Cerebellar nuclear complex (tissue), 1 donor: Measurements from ENCODE around the gene TMTC2.
A peak's percentile ranks its signal among the peaks of the same experiment; 100 is the strongest.
"Not testable (repeated sequence)": the region's sequence is repeated elsewhere in the genome, so short reads cannot be mapped to it uniquely, and the experiment has no call there.

Experiments used
- DNase-seq, 2 experiments: peaks; one replicate each; lab custom pipeline; 2025; lab: John Stamatoyannopoulos, UW

Gene TMTC2

GRCh38 chr12:82789674-82790073 lies 103.0 kb downstream of the TMTC2 start:
- DNase-seq: no peak

- no peak for DNase-seq
These were observed 107.1 kb downstream of the TMTC2 start for GRCh38 chr12:82793751-82794281.

- DNase-seq: no peak
These were observed 110.8 kb downstream of the TMTC2 start for GRCh38 chr12:82797480-82797879.

DNA sequence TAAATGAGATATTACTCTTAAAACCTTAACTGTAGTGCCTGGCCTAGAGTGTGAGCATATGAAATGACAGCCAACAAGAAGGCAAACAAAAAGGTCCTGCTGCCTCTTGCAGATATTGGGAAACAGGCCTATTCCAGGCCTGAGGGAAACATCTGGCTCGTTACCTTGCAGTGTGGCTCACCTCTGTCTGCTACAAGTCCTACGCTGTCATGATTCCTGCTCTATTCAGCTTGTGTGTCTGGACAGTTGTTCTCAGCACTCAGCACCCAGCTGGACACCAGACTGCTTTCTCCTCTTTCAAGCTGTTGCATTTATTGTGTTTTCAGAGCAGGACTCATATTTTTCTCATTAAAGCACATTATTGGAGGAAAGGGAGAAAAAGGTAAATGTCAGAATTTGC lies 113.5 kb downstream of the TMTC2 start:
- no peak for DNase-seq

DNA sequence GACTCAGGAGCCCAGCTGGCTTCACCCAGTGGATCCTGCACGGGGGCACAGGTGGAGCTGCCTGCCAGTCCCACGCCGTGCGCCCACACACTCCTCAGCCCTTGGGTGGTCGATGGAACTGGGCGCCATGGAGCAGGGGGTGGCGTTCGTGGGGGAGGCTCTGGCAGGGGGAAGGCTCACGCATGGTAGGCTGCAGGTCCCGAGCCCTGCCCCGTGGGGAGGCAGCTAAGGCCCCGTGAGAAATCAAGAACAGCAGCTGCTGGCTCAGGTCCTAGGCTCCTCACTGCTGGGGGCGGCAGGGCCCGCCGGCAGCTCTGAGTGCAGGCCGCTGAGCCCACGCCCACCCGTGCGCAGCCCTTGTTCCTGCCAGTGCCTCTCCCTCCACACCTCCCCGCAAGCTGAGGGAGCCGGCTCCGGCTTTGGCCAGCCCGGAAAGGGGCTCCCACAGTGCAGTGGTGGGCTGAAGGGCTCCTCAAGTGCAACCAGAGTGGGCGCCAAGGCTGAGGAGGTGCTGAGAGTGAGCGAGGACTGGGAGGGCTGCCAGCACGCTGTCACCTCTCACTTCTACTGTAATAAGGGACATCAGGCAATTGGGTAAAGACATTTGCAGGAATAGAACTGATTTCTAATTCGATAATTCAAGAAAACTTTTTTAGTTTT lies 115.4 kb downstream of the TMTC2 start:
- DNase-seq: no peak

DNA sequence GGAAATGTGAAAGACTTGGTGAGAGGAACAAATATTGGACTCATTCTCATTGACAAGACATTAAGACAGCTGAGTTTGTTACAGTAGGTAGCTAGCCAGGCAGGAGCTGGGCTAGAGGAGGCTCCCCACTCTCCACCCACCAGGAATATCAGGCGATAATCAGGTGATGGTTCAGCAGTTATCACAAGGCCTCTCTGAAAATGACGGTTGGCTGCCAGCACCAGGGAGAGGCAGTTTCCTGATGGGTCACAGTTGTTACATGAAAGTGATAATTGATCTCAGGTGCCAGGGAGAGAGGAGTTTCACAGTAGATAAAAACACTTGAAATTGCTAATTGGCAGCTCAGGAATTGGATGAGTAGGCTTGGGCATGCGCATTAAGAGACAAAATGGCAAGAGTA lies 116.5 kb downstream of the TMTC2 start:
- DNase-seq: no peak

GRCh38 chr12:82804601-82805000 lies 117.9 kb downstream of the TMTC2 start:
- no peak for DNase-seq

DNA sequence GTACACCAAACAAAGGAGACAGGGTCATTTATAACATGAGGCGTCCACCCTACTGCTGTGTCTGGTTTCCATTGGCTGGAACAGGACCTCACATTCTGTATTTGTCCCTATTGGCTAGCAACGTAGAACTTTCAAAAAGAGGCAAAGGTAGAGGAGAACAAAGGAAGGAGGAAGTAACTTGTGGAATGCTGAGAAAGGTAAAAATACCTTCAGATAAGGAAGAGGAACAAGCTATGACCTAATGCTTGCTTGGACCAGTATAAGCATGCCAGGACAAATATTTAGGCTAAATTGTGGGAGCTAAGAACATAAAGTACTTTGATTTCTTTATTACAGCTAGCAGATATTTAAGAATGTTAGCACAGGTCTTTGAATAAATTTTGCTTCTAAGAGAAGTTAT lies 118.3 kb downstream of the TMTC2 start:
- DNase-seq: not testable (repeated sequence)

DNA sequence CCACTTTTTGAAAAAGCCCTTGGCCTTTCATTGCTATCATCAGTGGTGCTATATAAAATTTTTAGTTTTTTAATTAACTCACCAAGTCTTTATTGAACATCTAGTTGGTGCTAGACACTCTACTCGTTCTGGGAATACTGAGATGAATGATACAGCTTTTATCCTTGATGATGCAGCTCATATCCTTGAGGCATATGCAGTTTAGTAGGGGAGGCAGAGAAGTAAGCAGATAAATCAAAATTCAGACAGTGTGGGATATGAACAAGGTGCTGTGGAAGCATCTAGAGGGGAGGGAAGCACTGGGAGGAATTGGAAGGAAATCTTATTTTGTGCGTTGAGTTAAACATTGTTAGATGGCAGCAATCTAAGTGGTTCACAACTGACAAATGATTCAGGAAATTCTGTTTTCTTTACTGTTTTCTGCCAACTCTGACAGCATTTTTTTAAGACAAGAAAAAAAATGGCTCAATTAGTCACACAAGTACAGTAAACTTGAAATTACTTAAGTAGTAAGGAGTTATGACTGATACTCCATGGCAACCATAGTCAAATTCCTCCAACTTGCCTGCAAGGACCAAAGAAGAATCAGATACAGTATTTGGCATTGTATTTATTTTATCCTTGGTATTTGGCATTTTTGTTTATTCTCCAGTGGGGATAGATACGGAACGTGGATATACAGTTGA lies 119.2 kb downstream of the TMTC2 start:
- DNase-seq: no peak

GRCh38 chr12:82807132-82807737 lies 120.5 kb downstream of the TMTC2 start:
- DNase-seq: no peak

GRCh38 chr12:82810568-82810967 lies 123.9 kb downstream of the TMTC2 start:
- DNase-seq: no peak

- peak in 1 of 2 experiments; percentile 75 for DNase-seq
These were observed 130.7 kb downstream of the TMTC2 start for GRCh38 chr12:82817368-82817767.

- DNase-seq: peak in 1 of 2 experiments; percentile 8
These were observed 131.7 kb downstream of the TMTC2 start for GRCh38 chr12:82818271-82819035.

DNA sequence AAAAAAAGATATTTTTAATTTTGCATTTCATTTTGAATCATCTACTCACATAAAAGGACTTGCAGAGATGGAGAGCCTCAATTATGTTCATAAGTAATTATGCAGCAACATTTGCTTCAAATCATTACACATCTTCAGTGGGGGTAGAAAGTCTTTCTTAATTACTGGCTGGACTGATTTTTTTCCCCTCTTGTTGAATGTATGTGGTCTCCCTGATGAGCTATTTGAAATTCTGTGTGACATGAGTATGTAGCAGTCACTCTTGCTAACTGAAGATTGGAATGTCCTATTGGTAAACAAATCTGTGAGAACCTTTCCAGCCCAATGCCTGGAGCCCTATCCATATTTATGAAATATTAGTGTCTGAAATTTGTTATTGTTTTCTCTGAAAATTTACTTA lies 139.8 kb downstream of the TMTC2 start:
- no peak for DNase-seq

- DNase-seq: no peak
These were observed 145.4 kb downstream of the TMTC2 start for GRCh38 chr12:82832096-82832495.

- no peak for DNase-seq
These were observed 146.3 kb downstream of the TMTC2 start for GRCh38 chr12:82832981-82833380.

GRCh38 chr12:82833481-82833880 lies 146.8 kb downstream of the TMTC2 start:
- DNase-seq: no peak

DNA sequence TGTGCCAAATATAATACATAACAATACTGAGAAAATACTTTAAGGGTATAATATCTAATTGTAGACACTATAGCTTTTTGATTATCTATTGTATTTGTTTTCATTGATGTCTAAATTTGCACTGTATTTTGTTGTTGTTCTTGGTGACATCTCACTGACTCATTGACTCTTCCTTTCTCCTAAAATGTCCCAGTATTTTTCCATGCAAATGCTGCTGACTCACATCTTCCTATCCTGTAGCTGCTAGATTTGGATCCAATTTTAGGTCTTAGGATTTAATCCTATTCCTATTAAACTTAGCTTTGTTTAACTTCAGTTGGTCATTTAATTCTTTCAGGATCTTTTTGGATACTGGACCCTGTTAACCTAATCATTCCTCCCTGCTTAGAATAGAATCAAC lies 148.5 kb downstream of the TMTC2 start:
- DNase-seq: no peak

GRCh38 chr12:82838131-82838551 lies 151.4 kb downstream of the TMTC2 start:
- DNase-seq: no peak

DNA sequence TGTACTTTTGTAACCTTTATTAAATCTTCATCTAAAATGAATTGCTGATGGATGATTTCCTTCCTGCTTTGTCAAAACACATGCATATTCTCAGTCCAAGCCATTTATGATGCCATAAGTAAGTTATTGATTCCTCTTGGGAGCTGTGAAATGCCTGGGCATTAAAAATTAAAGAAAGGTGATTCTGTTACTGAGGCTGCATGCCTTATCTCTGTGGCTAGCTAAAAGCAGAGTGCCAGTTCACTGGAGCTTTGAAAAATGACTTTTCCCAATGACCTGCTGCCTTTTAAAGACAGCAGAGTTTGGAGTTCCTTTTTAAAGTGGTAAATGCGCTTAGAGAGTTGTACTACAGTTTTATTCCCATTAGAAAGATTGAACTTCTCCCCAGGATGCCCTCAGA lies 152.1 kb downstream of the TMTC2 start:
- DNase-seq: no peak

DNA sequence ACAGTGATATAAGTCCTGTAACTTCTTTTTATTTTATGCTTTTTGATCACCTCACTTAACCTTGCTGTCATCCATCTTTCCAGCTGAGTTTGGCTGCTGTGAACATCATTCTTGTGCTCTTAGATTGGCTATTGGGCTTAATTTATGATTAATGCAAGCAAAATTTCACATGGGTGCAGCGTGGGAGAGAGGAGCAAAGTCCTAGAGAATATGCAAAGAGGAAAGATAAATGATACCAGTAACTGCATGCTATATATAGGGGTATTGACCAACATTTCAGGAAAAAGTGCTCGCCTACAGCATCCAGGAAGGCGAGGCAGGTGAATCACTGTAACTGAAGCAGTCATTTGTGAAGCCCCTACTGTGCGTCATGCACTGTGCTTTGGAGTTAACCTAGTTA lies 153.1 kb downstream of the TMTC2 start:
- no peak for DNase-seq

GRCh38 chr12:82841487-82841904 lies 154.8 kb downstream of the TMTC2 start:
- DNase-seq: no peak
